HEK293 (cell line): Measurements from ENCODE around the gene SPC24.

ENCODE experiments used
- CTCF ChIP-seq: fragments of 450-650 bp; formaldehyde crosslinking; IDR thresholded peaks from 2 replicates; pipeline ENCODE4 v1.5.1; 2016; ENCODE audit warnings: missing biosample characterization, missing genetic modification characterization
- REST ChIP-seq: fragments of 450-650 bp; formaldehyde crosslinking; IDR thresholded peaks from 2 replicates; pipeline ENCODE4 v1.5.1; 2016; ENCODE audit warnings: missing biosample characterization, missing genetic modification characterization
- ZNF621 ChIP-seq: fragments of 450-650 bp; formaldehyde crosslinking; IDR thresholded peaks from 2 replicates; pipeline ENCODE4 v1.5.1; 2017; ENCODE audit warnings: missing biosample characterization, missing genetic modification characterization
- ZNF747 ChIP-seq: fragments of 450-650 bp; formaldehyde crosslinking; IDR thresholded peaks from 2 replicates; pipeline ENCODE4 v1.5.1; 2016; ENCODE audit warnings: missing biosample characterization, missing genetic modification characterization
- ZNF776 ChIP-seq: fragments of 450-650 bp; formaldehyde crosslinking; IDR thresholded peaks from 2 replicates; pipeline ENCODE4 v1.5.0; 2017; ENCODE audit warnings: missing biosample characterization, missing genetic modification characterization, borderline replicate concordance

- TF ChIP-seq ZNF747 = no peak
- no peak for TF ChIP-seq CTCF
- TF ChIP-seq ZNF621 (tag by site-specific recombination) = no peak
- TF ChIP-seq ZNF776 (tag by site-specific recombination) = no peak
- no peak for TF ChIP-seq REST (tag by site-specific recombination)
Measured at GRCh38 chr19:11180346-11180745, 24.8 kb upstream of the SPC24 start.
